Neural cell (in vitro differentiated cells): Measurements from ENCODE around the gene KATNBL1. TPM values are rescaled to one million over a fixed set of nuclear protein-coding genes. Genes with fewer than 3 reads are reported as not detected.

Source experiments
- H2AFZ ChIP-seq: fragments of 200-600, 300-800 bp; sonication (generic), shearing (Covaris generic); 2 replicates; pipeline ENCODE4 v1.6.0; 2014; ENCODE audit warnings: low read depth, mild to moderate bottlenecking, antibody characterized with exemption, low read length, moderate library complexity
- H3F3A ChIP-seq: fragments of 200-600 bp; shearing (Covaris generic); 2 replicates; pipeline ENCODE4 v1.6.1; 2016; ENCODE audit warnings: mild to moderate bottlenecking, moderate library complexity, mixed read lengths, antibody characterized with exemption, low read length; ENCODE audit not compliant: insufficient read depth, poor library complexity, severe bottlenecking
- H3K27ac ChIP-seq: fragments of 200-600, 300-800 bp; sonication (generic), shearing (Covaris generic); 2 replicates; pipeline ENCODE4 v1.5.1; 2014; ENCODE audit warnings: mild to moderate bottlenecking, low read length, moderate library complexity
- H3K27me3 ChIP-seq: fragments of 300-800, 200-600 bp; sonication (generic), shearing (Covaris generic); 2 replicates; pipeline ENCODE4 v1.6.0; 2014; ENCODE audit warnings: mild to moderate bottlenecking, low read depth, low read length, moderate library complexity; ENCODE audit not compliant: insufficient read depth
- H3K36me3 ChIP-seq: fragments of 300-800, 200-600 bp; sonication (generic), shearing (Covaris generic); 2 replicates; pipeline ENCODE4 v1.5.1; 2014; ENCODE audit warnings: mild to moderate bottlenecking, antibody characterized with exemption, low read length, moderate library complexity; ENCODE audit not compliant: insufficient read depth
- H3K4me2 ChIP-seq: fragments of 300-800, 200-600 bp; sonication (generic), shearing (Covaris generic); 2 replicates; pipeline ENCODE4 v1.6.0; 2014; ENCODE audit warnings: mild to moderate bottlenecking, low read length
- H3K4me3 ChIP-seq: fragments of 300-800, 200-600 bp; sonication (generic), shearing (Covaris generic); 2 replicates; pipeline ENCODE4 v1.5.1; 2014; ENCODE audit warnings: mild to moderate bottlenecking, low read length, moderate library complexity
- H3K79me2 ChIP-seq: fragments of 200-600 bp; shearing (Covaris generic); replicated peaks from 2 replicates; pipeline ENCODE4 v1.6.0; 2014; ENCODE audit warnings: mild to moderate bottlenecking, low read length, moderate library complexity; ENCODE audit not compliant: insufficient read depth
- H3K9ac ChIP-seq: fragments of 300-800, 200-600 bp; sonication (generic), shearing (Covaris generic); 2 replicates; pipeline ENCODE4 v1.6.1; 2016; ENCODE audit warnings: mild to moderate bottlenecking, low read length, mixed read lengths
- H3K9me2 ChIP-seq: fragments of 200-600 bp; shearing (Covaris generic); 2 replicates; pipeline ENCODE4 v1.6.1; 2016; ENCODE audit warnings: mild to moderate bottlenecking, low read length, mixed read lengths; ENCODE audit not compliant: insufficient read depth
- H3K9me3 ChIP-seq: fragments of 200-600, 300-800 bp; sonication (generic), shearing (Covaris generic); 2 replicates; pipeline ENCODE4 v1.6.1; 2016; ENCODE audit warnings: mild to moderate bottlenecking, mixed run types, low read length, moderate library complexity, mixed read lengths
- H4K20me1 ChIP-seq: fragments of 200-600 bp; shearing (Covaris generic); 2 replicates; pipeline ENCODE4 v1.6.1; 2016; ENCODE audit warnings: mild to moderate bottlenecking, mixed run types; ENCODE audit not compliant: insufficient read depth
- CTCF ChIP-seq: fragments of 450-650 bp; IDR thresholded peaks from 2 replicates; pipeline ENCODE4 v1.5.1; 2014; ENCODE audit warnings: antibody characterized with exemption, mild to moderate bottlenecking, moderate library complexity; ENCODE audit not compliant: poor library complexity, severe bottlenecking
- EP300 ChIP-seq: fragments of 450-650 bp; conservative IDR thresholded peaks from 2 replicates; pipeline ENCODE4 v1.6.1; 2014; ENCODE audit warnings: antibody characterized with exemption, mild to moderate bottlenecking, moderate library complexity; ENCODE audit not compliant: poor library complexity, severe bottlenecking
- EZH2 ChIP-seq: fragments of 200-600, 300-800 bp; shearing (Covaris generic), sonication (generic); IDR thresholded peaks from 2 replicates; pipeline ENCODE4 v1.6.1; 2014; ENCODE audit warnings: antibody characterized with exemption, low read length, borderline replicate concordance, mild to moderate bottlenecking; ENCODE audit not compliant: insufficient read depth, poor library complexity, severe bottlenecking
- MXI1 ChIP-seq: fragments of 450-650 bp; conservative IDR thresholded peaks from 2 replicates; pipeline ENCODE4 v1.6.1; 2014; ENCODE audit warnings: antibody characterized with exemption, mild to moderate bottlenecking; ENCODE audit not compliant: poor library complexity, severe bottlenecking
- POLR2AphosphoS5 ChIP-seq: IDR thresholded peaks from 2 replicates; pipeline ENCODE4 v1.6.1; 2012
- RAD21 ChIP-seq: fragments of 450-650 bp; conservative IDR thresholded peaks from 2 replicates; pipeline ENCODE4 v1.6.1; 2014; ENCODE audit warnings: antibody characterized with exemption, mild to moderate bottlenecking, moderate library complexity
- REST ChIP-seq: IDR thresholded peaks from 2 replicates; pipeline ENCODE4 v1.6.1; 2012; ENCODE audit warnings: borderline replicate concordance
- SMC3 ChIP-seq: fragments of 450-650 bp; conservative IDR thresholded peaks from 2 replicates; pipeline ENCODE4 v1.6.1; 2014; ENCODE audit warnings: antibody characterized with exemption, mild to moderate bottlenecking, moderate library complexity; ENCODE audit not compliant: poor library complexity
- TAF1 ChIP-seq: IDR thresholded peaks from 2 replicates; pipeline ENCODE4 v1.6.1; 2012; ENCODE audit warnings: low read depth
- polyA plus RNA-seq: library from polyadenylated mRNA; depleted of rRNA; stranded (reverse); fragments of >200 nt; gene quantifications from 2 replicates; pipeline ENCODE4 v1.2.3, GENCODE V29; 2014

The KATNBL1 gene
- polyA plus RNA-seq, 1 donor from 2014 or later, result 158 TPM

GRCh38 chr15:34188711-34189110 lies 21.2 kb downstream of the KATNBL1 start:
- H3K9me2 ChIP-seq, result no peaks in the 10 kb centered on the region
- no peak overlapping the region for H3K4me2 ChIP-seq
- no peak overlapping the region for H3K4me3 ChIP-seq
- H3K9me3 ChIP-seq, result no peaks in the 10 kb centered on the region
- no peak overlapping the region for H2AFZ ChIP-seq
- no peaks in the 10 kb centered on the region for H4K20me1 ChIP-seq
- TF ChIP-seq EP300, result no peak
- no peak for TF ChIP-seq RAD21
- TF ChIP-seq MXI1, result no peak
- no peak for TF ChIP-seq SMC3
- no peak for TF ChIP-seq POLR2AphosphoS5
- no peak for TF ChIP-seq TAF1
- TF ChIP-seq CTCF, result no peak
- no peak for TF ChIP-seq REST
- TF ChIP-seq EZH2, result no peak
- no peaks in the 10 kb centered on the region for H3F3A ChIP-seq
- no peak overlapping the region for H3K9ac ChIP-seq
- H3K36me3 ChIP-seq, result no peaks in the 10 kb centered on the region
- H3K27me3 ChIP-seq, result no peaks in the 10 kb centered on the region
- H3K27ac ChIP-seq, result no peak overlapping the region
- H3K79me2 ChIP-seq, result peaks cover 36% of the 10 kb centered on the region

GRCh38 chr15:34185666-34186065 lies 24.2 kb downstream of the KATNBL1 start:
- TF ChIP-seq EZH2, result no peak
- no peak for TF ChIP-seq REST
- TF ChIP-seq POLR2AphosphoS5, result no peak
- no peak for TF ChIP-seq SMC3
- no peak for TF ChIP-seq EP300
- no peak for TF ChIP-seq TAF1
- no peak for TF ChIP-seq CTCF
- no peak for TF ChIP-seq RAD21
- TF ChIP-seq MXI1, result no peak
- H3K36me3 ChIP-seq, result no peaks in the 10 kb centered on the region
- H3K9ac ChIP-seq, result no peak overlapping the region
- no peaks in the 10 kb centered on the region for H3K9me3 ChIP-seq
- no peak overlapping the region for H2AFZ ChIP-seq
- no peak overlapping the region for H3K27ac ChIP-seq
- H3K9me2 ChIP-seq, result no peaks in the 10 kb centered on the region
- H4K20me1 ChIP-seq, result no peaks in the 10 kb centered on the region
- peaks cover 22% of the 10 kb centered on the region for H3K79me2 ChIP-seq
- no peaks in the 10 kb centered on the region for H3F3A ChIP-seq
- H3K4me2 ChIP-seq, result no peak overlapping the region
- no peak overlapping the region for H3K4me3 ChIP-seq
- no peaks in the 10 kb centered on the region for H3K27me3 ChIP-seq
